HL-60 (cell line): ENCODE data around the gene CDH5.

ENCODE experiments used
- CTCF ChIP-seq: IDR thresholded peaks from one replicate; pipeline ENCODE4 v1.5.1; 2011; ENCODE audit warnings: low read length, control low read depth, inconsistent platforms; ENCODE audit not compliant: insufficient read depth
- GABPA ChIP-seq: IDR thresholded peaks from 2 replicates; pipeline ENCODE4 v1.6.1; 2012; ENCODE audit warnings: low read depth
- POLR2AphosphoS5 ChIP-seq: IDR thresholded peaks from 2 replicates; pipeline ENCODE4 v1.6.1; 2012; ENCODE audit warnings: low read depth
- REST ChIP-seq: IDR thresholded peaks from 2 replicates; pipeline ENCODE4 v1.6.1; 2012; ENCODE audit warnings: low read depth; ENCODE audit not compliant: insufficient replicate concordance

DNA sequence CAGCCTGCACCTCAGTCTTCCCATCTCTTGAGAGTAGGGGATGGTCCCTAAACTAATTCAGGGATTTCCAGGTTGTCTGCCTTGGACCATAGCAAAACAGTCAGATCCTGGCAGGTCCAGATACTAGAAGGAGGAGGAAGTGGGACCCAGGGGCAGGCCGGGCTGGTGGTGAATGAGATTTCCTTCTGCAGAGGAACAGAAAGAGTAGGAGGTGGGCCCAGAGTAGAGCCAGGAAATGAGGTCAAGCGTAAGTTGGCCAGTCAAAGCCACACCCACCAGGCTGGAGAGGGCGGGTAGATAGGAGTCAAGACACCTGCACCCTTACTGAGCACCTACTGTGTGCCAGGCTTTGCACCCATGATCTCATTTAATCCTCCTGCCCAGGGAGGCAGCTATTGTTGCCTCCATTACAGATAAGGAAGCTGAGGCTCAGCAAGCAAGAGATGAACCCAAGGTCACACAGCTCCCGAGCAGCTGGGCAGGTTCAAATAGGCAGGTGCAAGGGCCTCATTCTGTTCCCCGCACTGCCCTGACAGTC lies 2.6 kb downstream of the CDH5 start:
- TF ChIP-seq CTCF, result no peak
- TF ChIP-seq POLR2AphosphoS5, result no peak
- no peak for TF ChIP-seq GABPA
- no peak for TF ChIP-seq REST
